Liver (tissue), 9 donors: Measurements from ENCODE around the gene TNFSF15. TPM values are rescaled to one million over a fixed set of nuclear protein-coding genes. Genes with fewer than 3 reads are reported as not detected.

Experiments used
- DNase-seq: peaks from one replicate; pipeline ENCODE4 v3.0.0-alpha.2; 2017; ENCODE audit warnings: low spot score
- H3K27ac ChIP-seq, 2 donors: one replicate each; pipeline ENCODE4 v1.7.0; 2013; ENCODE audit warnings: inconsistent platforms in 2 of 2, low read length in 2 of 2, control low read depth in 1 of 2, low read depth in 1 of 2, mild to moderate bottlenecking in 1 of 2
- H3K27me3 ChIP-seq, 4 donors: one replicate each; pipeline versions ENCODE4 v1.6.1 to v1.7.0; 2013; ENCODE audit warnings: low read length in 3 of 4, inconsistent platforms in 1 of 4, mild to moderate bottlenecking in 1 of 4, moderate library complexity in 1 of 4; ENCODE audit not compliant: control insufficient read depth in 4 of 4, insufficient read depth in 4 of 4
- H3K36me3 ChIP-seq, 4 donors: one replicate each; pipeline versions ENCODE4 v1.6.1 to v1.7.0; 2013; ENCODE audit warnings: low read length in 3 of 4, mild to moderate bottlenecking in 3 of 4, low read depth in 1 of 4, moderate library complexity in 1 of 4; ENCODE audit not compliant: control insufficient read depth in 4 of 4, insufficient read depth in 3 of 4
- H3K4me1 ChIP-seq, 4 donors: one replicate each; pipeline versions ENCODE4 v1.6.1 to v1.7.0; 2013; ENCODE audit warnings: low read length in 3 of 4, mild to moderate bottlenecking in 3 of 4, moderate library complexity in 1 of 4; ENCODE audit not compliant: control insufficient read depth in 4 of 4, insufficient read depth in 4 of 4
- H3K4me3 ChIP-seq, 3 donors: one replicate each; pipeline versions ENCODE4 v1.6.1 to v1.7.0; 2013; ENCODE audit warnings: low read length in 3 of 3, control low read depth in 1 of 3, low read depth in 1 of 3, mild to moderate bottlenecking in 1 of 3
- H3K9ac ChIP-seq, 2 donors: one replicate each; pipeline ENCODE4 v1.7.0; 2013; ENCODE audit warnings: low read length in 2 of 2, mild to moderate bottlenecking in 2 of 2, moderate library complexity in 2 of 2, control low read depth in 1 of 2, low read depth in 1 of 2
- H3K9me3 ChIP-seq, 4 donors: one replicate each; pipeline versions ENCODE4 v1.6.1 to v1.7.0; 2013; ENCODE audit warnings: low read length in 3 of 4; ENCODE audit not compliant: control insufficient read depth in 4 of 4
- ATF3 ChIP-seq: IDR thresholded peaks from 2 replicates; pipeline ENCODE4 v1.6.1; 2016; ENCODE audit warnings: antibody characterized with exemption
- EGR1 ChIP-seq, 2 donors: IDR thresholded peaks; 2 replicates each; pipeline ENCODE4 v1.6.1; 2016 to 2018; ENCODE audit warnings: antibody characterized with exemption in 2 of 2, low read depth in 2 of 2
- FOXA1 ChIP-seq: IDR thresholded peaks from 2 replicates; pipeline ENCODE4 v1.6.1; 2016; ENCODE audit warnings: antibody characterized with exemption
- GABPA ChIP-seq, 2 donors: IDR thresholded peaks in 1 of 2; conservative IDR thresholded peaks in 1 of 2; 2 replicates each; pipeline ENCODE4 v1.6.1; 2016; ENCODE audit warnings: antibody characterized with exemption in 2 of 2, mild to moderate bottlenecking in 1 of 2, moderate library complexity in 1 of 2
- HNF4A ChIP-seq, 2 donors: conservative IDR thresholded peaks; 2 replicates each; pipeline ENCODE4 v1.6.1; 2016; ENCODE audit warnings: antibody characterized with exemption in 2 of 2, mild to moderate bottlenecking in 2 of 2
- HNF4G ChIP-seq: IDR thresholded peaks from 2 replicates; pipeline ENCODE4 v1.6.1; 2016; ENCODE audit warnings: antibody characterized with exemption
- JUND ChIP-seq, 2 donors: IDR thresholded peaks; 2 replicates each; pipeline ENCODE4 v1.6.1; 2016; ENCODE audit warnings: antibody characterized with exemption in 2 of 2
- MAX ChIP-seq: IDR thresholded peaks from 2 replicates; pipeline ENCODE4 v1.6.1; 2016; ENCODE audit warnings: antibody characterized with exemption
- NR2F2 ChIP-seq: IDR thresholded peaks from 2 replicates; pipeline ENCODE4 v1.6.1; 2016; ENCODE audit warnings: antibody characterized with exemption
- RAD21 ChIP-seq, 2 donors: IDR thresholded peaks; 2 replicates each; pipeline ENCODE4 v1.6.1; 2016; ENCODE audit warnings: antibody characterized with exemption in 2 of 2, mild to moderate bottlenecking in 2 of 2
- RXRA ChIP-seq, 2 donors: IDR thresholded peaks; 2 replicates each; pipeline ENCODE4 v1.6.1; 2017 to 2018; ENCODE audit warnings: antibody characterized with exemption in 2 of 2, mild to moderate bottlenecking in 1 of 2
- SP1 ChIP-seq: IDR thresholded peaks from 2 replicates; pipeline ENCODE4 v1.6.1; 2018; ENCODE audit warnings: antibody characterized with exemption, mild to moderate bottlenecking
- YY1 ChIP-seq: IDR thresholded peaks from 2 replicates; pipeline ENCODE4 v1.6.1; 2016; ENCODE audit warnings: antibody characterized with exemption, mild to moderate bottlenecking
- WGBS: extraction: QIAGEN DNeasy Blood & Tissue Kit; methylation state at CpG from one replicate; pipeline ENCODE4 v1.1.7; 2013; 5-methylcytosine and 5-hydroxymethylcytosine counted together
- polyA plus RNA-seq, 2 donors: library from polyadenylated mRNA; stranded (reverse) in 1 of 2; unstranded in 1 of 2; fragments of 200-250 nt in 1 of 2; fragments of >200 nt in 1 of 2; fragmentation: Nextera tagmentation in 1 of 2; extraction: Ambion mirVana in 1 of 2; gene quantifications; one replicate each; pipeline versions ENCODE4 v1.2.1 to v1.2.3, GENCODE V29; 2013 to 2015
- total RNA-seq, 2 donors: library from RNA; depleted of rRNA; stranded (reverse); fragments of >200 nt; gene quantifications; one replicate each; pipeline ENCODE4 v1.2.3, GENCODE V29; 2014
- TF ChIP-seq, protein P1 (sequence below): fragments of 150-350 bp; IDR thresholded peaks from 2 replicates; pipeline ENCODE4 v1.5.1; 2017; ENCODE audit warnings: improper control_type of control experiment, low read depth, low read length; ENCODE audit not compliant: missing input control
- donor health status: healthy.
- donor health status: healthy.
- donor health status: healthy.
- donor health status: healthy.
- donor health status: healthy.

The TNFSF15 gene
- total and polyA plus RNA-seq, 4 donors, result 0.01 to 0.42 (median 0.08) TPM; not detected in 1

DNA sequence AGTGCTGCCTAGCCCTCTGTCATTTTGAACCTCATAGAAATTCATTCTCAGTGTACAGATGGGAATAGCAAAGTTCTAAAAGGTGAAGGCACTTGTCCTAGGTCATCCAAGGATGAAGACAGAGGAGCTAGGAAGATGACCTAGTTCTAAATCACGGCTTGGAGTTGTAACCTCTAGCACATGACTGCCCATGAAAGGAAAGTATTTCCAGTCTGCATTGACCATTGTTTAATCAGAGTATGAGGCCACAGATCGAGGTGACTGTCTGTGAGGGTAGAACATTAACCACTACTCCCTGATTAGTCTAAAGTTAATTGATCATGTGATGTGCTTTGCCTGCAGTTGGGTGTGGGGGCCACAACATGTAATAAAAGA lies 674 bp upstream of the TNFSF15 start:
- no peak overlapping the region for H3K27ac ChIP-seq

DNA sequence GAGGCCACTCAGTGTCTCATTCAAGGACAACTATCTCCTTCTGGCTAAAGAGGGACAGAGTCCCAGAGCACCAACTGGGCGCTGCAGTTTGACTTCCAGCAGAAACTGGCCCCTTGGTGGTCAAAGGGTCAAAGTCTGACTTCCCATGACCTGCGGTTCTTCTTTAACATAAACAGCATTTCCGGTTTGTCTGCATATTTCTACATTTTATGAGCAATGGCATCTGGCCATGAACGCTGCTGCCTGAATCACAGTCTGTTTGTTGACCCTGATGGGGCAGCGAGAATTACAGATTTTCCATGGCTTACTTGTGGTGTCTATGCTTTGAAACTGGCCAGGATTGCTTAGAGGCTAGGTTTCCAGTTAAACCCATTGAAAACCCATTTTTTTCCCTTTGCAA lies 1.3 kb downstream of the TNFSF15 start:
- Histone ChIP-seq H3K27me3 (no peaks in the 10 kb centered on the region), H3K4me1 (no peaks in the 10 kb centered on the region), H3K9me3 (no peaks in the 10 kb centered on the region), H3K36me3 (no peaks in the 10 kb centered on the region), H3K27ac (no peak overlapping the region), H3K4me3 (no peak overlapping the region), H3K9ac (no peak overlapping the region)
- DNase-seq, result no peak
- WGBS, result 59% methylated on average over 5 of the region's 5 CpGs
- TF ChIP-seq YY1 (no peak), RXRA (IDR thresholded peaks at IDR 0.05) (peak; percentile 65 to 75), SP1 (peak; percentile 46), GABPA (IDR thresholded peaks at IDR 0.05 in 1 of 2, conservative IDR thresholded peaks at IDR 0.05 in 1 of 2) (no peak), MAX (peak; percentile 40), HNF4G (no peak), NR2F2 (peak; percentile 99), HNF4A (conservative IDR thresholded peaks at IDR 0.05) (no peak), ATF3 (no peak)
- TF ChIP-seq, protein P1, sequence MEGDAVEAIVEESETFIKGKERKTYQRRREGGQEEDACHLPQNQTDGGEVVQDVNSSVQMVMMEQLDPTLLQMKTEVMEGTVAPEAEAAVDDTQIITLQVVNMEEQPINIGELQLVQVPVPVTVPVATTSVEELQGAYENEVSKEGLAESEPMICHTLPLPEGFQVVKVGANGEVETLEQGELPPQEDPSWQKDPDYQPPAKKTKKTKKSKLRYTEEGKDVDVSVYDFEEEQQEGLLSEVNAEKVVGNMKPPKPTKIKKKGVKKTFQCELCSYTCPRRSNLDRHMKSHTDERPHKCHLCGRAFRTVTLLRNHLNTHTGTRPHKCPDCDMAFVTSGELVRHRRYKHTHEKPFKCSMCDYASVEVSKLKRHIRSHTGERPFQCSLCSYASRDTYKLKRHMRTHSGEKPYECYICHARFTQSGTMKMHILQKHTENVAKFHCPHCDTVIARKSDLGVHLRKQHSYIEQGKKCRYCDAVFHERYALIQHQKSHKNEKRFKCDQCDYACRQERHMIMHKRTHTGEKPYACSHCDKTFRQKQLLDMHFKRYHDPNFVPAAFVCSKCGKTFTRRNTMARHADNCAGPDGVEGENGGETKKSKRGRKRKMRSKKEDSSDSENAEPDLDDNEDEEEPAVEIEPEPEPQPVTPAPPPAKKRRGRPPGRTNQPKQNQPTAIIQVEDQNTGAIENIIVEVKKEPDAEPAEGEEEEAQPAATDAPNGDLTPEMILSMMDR, result no peak

More for the DNA sequence above, 674 bp upstream of the TNFSF15 start:
- H3K4me3 ChIP-seq, result no peak overlapping the region
- H3K4me1 ChIP-seq, result no peaks in the 10 kb centered on the region
- DNase-seq, result no peak
- no peaks in the 10 kb centered on the region for H3K27me3 ChIP-seq
- no peak overlapping the region for H3K9ac ChIP-seq
- TF ChIP-seq GABPA (IDR thresholded peaks at IDR 0.05 in 1 of 2, conservative IDR thresholded peaks at IDR 0.05 in 1 of 2) (no peak), JUND (IDR thresholded peaks at IDR 0.05) (no peak), RAD21 (IDR thresholded peaks at IDR 0.05) (no peak), FOXA1 (no peak), EGR1 (IDR thresholded peaks at IDR 0.05; ENCODE audit: low read depth in 2 of 2) (no peak), HNF4G (no peak)
- TF ChIP-seq, protein P1, result no peak
- no peaks in the 10 kb centered on the region for H3K9me3 ChIP-seq
- no peaks in the 10 kb centered on the region for H3K36me3 ChIP-seq
- WGBS, result 27% methylated on average over 2 of the region's 2 CpGs
